Prostate gland (tissue), 2 donors: Measurements from ENCODE around the gene ENC1.
"Not testable (repeated sequence)": the region's sequence is repeated elsewhere in the genome, so short reads cannot be mapped to it uniquely, and the experiment has no call there.

Experiments
- CTCF ChIP-seq, 4 experiments: fragments of 200-600 bp in 2 of 4; fragments of 450-650 bp in 2 of 4; sonication (generic) in 2 of 4; IDR thresholded peaks; 1 replicate in 3 of 4; 2 replicates in 1 of 4; pipeline ENCODE4 v1.5.1; 2016 to 2019; ENCODE audit warnings: antibody characterized with exemption in 4 of 4, mild to moderate bottlenecking in 2 of 4, moderate library complexity in 2 of 4
- POLR2A ChIP-seq: fragments of 450-650 bp; IDR thresholded peaks from one replicate; pipeline ENCODE4 v1.6.1; 2016; ENCODE audit warnings: antibody characterized with exemption, mild to moderate bottlenecking
- POLR2AphosphoS5 ChIP-seq: sonication (generic); formaldehyde crosslinking; IDR thresholded peaks from one replicate; pipeline ENCODE4 v1.6.1; 2017; ENCODE audit warnings: antibody characterized with exemption

- TF ChIP-seq POLR2A; CTCF (IDR thresholded peaks at IDR 0.05); POLR2AphosphoS5: not testable (repeated sequence)
Measured at GRCh38 chr5:74678123-74678522, 37.6 kb upstream of the ENC1 start.
